ENCODE results near the gene ALDH1L1.
A peak's percentile ranks its signal among the peaks of the same experiment; 100 is the strongest.

ALDH1L1 gene

DNA sequence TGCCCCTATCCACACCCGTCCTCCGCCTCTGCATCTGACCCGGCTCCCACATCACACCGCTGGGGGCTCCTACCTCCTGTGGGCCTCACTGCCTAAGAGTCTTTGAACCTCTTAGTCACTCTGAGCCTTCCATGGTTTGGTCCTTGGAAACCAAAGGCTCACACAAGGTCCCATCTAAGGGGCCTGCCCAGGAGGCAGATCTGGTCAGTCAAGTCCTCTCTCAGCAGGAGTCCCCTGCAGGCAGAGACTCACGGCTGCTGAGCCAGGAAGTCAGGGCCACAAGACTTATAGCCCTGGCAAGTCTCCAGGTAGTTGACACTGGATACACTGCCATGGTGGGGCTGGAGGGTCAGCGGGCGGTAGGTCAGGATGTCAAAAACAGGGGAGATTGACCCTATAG lies 31.2 kb upstream of the ALDH1L1 start:
- H3K4me3 ChIP-seq (ENCODE audit: low read length): no peak overlapping the region
- no peak for DNase-seq (ENCODE audit: low read depth)
- no peak for TF ChIP-seq CTCF (conservative IDR thresholded peaks at IDR 0.05; ENCODE audit: low read depth, low read length)

DNA sequence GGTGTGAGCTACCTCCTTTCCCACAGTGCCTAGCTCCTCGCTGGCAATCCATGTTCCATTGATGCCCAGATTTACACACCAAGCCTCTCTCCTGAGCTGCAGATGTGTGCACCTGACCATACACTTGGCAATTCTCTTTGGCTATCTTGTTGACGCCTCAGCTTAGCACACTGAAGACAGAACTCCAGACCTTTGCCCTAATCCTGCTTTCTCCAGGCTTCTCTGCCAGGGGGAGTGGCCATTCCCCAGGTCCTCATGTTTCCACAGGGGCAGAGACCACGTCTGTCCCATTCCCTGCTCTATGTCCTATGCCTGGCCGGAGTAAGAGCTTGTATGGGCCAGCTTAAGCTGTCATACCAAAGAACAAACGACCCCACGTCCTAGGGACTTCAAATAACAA lies 30.2 kb upstream of the ALDH1L1 start:
- TF ChIP-seq CTCF (conservative IDR thresholded peaks at IDR 0.05; ENCODE audit: low read depth, low read length): no peak
- no peak for DNase-seq (ENCODE audit: low read depth)
- H3K4me3 ChIP-seq (ENCODE audit: low read length): no peak overlapping the region

DNA sequence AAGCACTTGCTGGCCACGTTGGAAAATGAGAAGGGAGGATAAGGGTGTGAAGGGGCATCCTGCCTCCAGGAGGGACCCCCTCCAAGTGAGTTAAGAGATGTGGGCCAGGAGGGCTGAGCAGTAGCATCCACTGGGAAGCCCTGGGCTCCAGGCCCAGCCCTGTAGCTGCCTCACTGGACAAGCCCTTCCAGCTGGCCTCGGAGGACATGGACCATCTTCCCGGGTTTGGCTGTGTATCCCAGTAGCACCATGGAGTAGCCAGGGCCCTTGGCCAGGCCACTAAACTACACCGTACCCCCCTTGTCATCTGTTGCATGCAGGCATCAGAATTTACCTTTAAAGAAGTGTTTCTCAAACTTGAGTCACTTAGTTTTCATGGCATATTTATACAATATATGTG lies 29.4 kb upstream of the ALDH1L1 start:
- no peak overlapping the region for H3K4me3 ChIP-seq (ENCODE audit: low read length)
- DNase-seq (ENCODE audit: low read depth): no peak
- no peak for TF ChIP-seq CTCF (conservative IDR thresholded peaks at IDR 0.05; ENCODE audit: low read depth, low read length)

DNA sequence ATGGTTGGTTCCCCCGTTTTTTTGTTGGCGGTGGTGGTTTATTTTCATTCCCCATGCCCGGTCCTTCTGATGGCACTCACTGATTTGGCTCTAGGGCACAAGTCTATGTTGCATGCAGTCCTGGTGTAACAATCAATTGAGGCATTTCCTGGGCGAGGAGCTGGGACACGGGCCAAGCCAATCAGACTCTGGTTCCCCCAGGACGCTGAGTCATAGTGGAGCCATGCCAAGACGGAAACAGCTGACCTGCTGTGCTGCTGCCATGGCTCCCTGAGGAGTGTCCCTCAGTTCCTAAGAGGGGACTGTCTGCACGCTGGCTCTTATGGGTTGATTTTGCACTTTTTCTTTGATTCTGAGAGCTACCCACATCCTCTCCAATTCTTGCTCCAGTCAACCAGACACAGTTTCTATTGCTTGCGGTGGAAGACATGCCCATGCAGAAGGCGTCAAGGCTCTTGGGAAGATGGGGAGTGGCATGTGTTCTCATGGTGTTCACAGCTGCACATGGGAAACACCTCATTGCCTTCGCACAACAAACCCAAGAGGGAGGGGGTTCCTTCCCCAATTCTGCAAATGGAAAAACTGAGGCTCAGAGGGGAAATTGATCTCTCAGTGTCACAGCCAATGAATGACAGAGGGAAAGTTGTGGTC lies 28.3 kb upstream of the ALDH1L1 start:
- no peak overlapping the region for H3K4me3 ChIP-seq (ENCODE audit: low read length)
- DNase-seq (ENCODE audit: low read depth): peak; percentile 82
- no peak for TF ChIP-seq CTCF (conservative IDR thresholded peaks at IDR 0.05; ENCODE audit: low read depth, low read length)

DNA sequence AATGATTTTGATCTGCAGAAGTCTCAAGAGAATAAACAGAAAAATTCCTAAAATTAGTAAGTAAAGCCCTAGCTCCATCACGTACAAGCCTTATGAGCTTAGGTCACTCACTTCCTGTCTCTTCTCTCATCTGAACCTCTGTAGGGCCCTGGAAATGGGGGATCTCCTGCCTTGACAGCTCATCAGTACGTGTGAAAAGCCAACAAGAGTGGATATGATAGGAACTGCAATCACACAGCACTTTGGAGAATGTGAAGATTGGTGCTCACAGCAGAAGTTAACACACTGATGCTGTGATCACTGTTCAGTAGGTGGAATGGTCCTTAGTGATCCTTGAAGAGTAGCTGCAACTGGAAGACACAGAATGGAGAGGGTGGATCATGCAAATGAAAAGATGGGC lies 27.8 kb upstream of the ALDH1L1 start:
- DNase-seq (ENCODE audit: low read depth): no peak
- no peak for TF ChIP-seq CTCF (conservative IDR thresholded peaks at IDR 0.05; ENCODE audit: low read depth, low read length)
- no peak overlapping the region for H3K4me3 ChIP-seq (ENCODE audit: low read length)

GRCh38 chr3:126207166-126207565 lies 26.8 kb upstream of the ALDH1L1 start:
- no peak for TF ChIP-seq CTCF (conservative IDR thresholded peaks at IDR 0.05; ENCODE audit: low read depth, low read length)
- DNase-seq (ENCODE audit: low read depth): no peak
- H3K4me3 ChIP-seq (ENCODE audit: low read length): no peak overlapping the region

All from retinal pigment epithelial cell (primary cell).